Measurements from ENCODE around the gene FSTL4. TPM values are rescaled to one million over a fixed set of nuclear protein-coding genes. Genes with fewer than 3 reads are reported as not detected.

FSTL4 gene
- total and polyA plus RNA-seq, 2 of the 4 experiments (the other 2 are of a cell fraction): 0.18 TPM; not detected in 1

GRCh38 chr5:133472829-133473228, 139.5 kb downstream of the FSTL4 start:
- no TSS peak for BruUV-seq (replicated peaks)
- intact Hi-C loops (cut with micrococcal nuclease) (no loop called here), dilution Hi-C loops (cut with HindIII; ENCODE audit: low sequenced_read_pairs, unreplicated experiment) (no loop called here), in situ Hi-C loops (cut with MboI; ENCODE audit: low sequenced_read_pairs) (no loop called here)
- Histone ChIP-seq H3K9me3 (ENCODE audit: control insufficient read depth, insufficient read depth, low read length) (no peaks in the 10 kb centered on the region), H3K56ac (ENCODE audit: extremely low read depth, insufficient read depth, low read length) (no peak overlapping the region), H3K4me3 (ENCODE audit: insufficient read depth, low read depth, low read length) (no peak overlapping the region), H3K79me1 (ENCODE audit: low read depth in 1 of 2, low read length in 2 of 2) (no peaks in the 10 kb centered on the region), H2BK20ac (ENCODE audit: low read depth, low read length) (no peak overlapping the region), H3K18ac (ENCODE audit: low read depth, low read length) (no peak overlapping the region), H3K9me1 (ENCODE audit: insufficient read depth, low read length) (no peaks in the 10 kb centered on the region), H4K20me1 (ENCODE audit: insufficient read depth, low read length) (no peaks in the 10 kb centered on the region), H4K5ac (ENCODE audit: low read depth, low read length) (no peak overlapping the region), H3K27ac (ENCODE audit: insufficient read depth, low read length) (no peak overlapping the region), H3K9ac (ENCODE audit: low read depth, low read length) (no peak overlapping the region), H3K4me1 (ENCODE audit: control insufficient read depth, insufficient read depth, low read length) (no peaks in the 10 kb centered on the region), H3K36me3 (ENCODE audit: control insufficient read depth, insufficient read depth, low read length) (no peaks in the 10 kb centered on the region), H2BK120ac (ENCODE audit: low read depth, low read length) (no peak overlapping the region), H4K91ac (ENCODE audit: insufficient read depth, low read depth, low read length) (no peak overlapping the region), H2BK15ac (ENCODE audit: low read depth, low read length) (no peak overlapping the region), H3K4ac (ENCODE audit: low read depth, low read length) (no peak overlapping the region), H2AFZ (replicated peaks; ENCODE audit: low read length, poor library complexity) (no peak overlapping the region), H3K4me2 (ENCODE audit: low read depth, low read length) (no peak overlapping the region), H3K14ac (replicated peaks; ENCODE audit: low read depth, low read length) (no peak overlapping the region), H2AK9ac (replicated peaks; ENCODE audit: low read depth, low read length, poor library complexity) (no peak overlapping the region), H3K23ac (ENCODE audit: low read depth, low read length) (no peak overlapping the region), H2AK5ac (ENCODE audit: low read depth, low read length) (no peak overlapping the region), H2BK5ac (ENCODE audit: low read depth, low read length, poor library complexity, severe bottlenecking) (no peak overlapping the region), H4K8ac (ENCODE audit: low read depth in 2 of 2, low read length in 2 of 2) (no peak overlapping the region), H3K27me3 (ENCODE audit: control insufficient read depth, insufficient read depth, low read length) (peaks cover 7% of the 10 kb centered on the region)
- ChIA-PET CTCF (no interaction called here), POLR2A (ENCODE audit: unreplicated experiment) (no interaction called here)
- ATAC-seq (ENCODE audit: low read depth) (no peak), DNase-seq (no peak)
- TF ChIP-seq CTCF (conservative IDR thresholded peaks at IDR 0.05; ENCODE audit: low read depth, low read length): no peak
- TF ChIP-seq SMC3 (IDR thresholded peaks at IDR 0.05; ENCODE audit: low read depth, low read length): no peak
- no peak for TF ChIP-seq ELK1 (IDR thresholded peaks at IDR 0.05; ENCODE audit: borderline replicate concordance, low read depth, low read length)
- no peak for TF ChIP-seq CHD1 (IDR thresholded peaks at IDR 0.05; ENCODE audit: low read depth, low read length)
- TF ChIP-seq RFX5 (IDR thresholded peaks at IDR 0.05; ENCODE audit: low read depth, low read length): no peak
- no peak for TF ChIP-seq CEBPB (IDR thresholded peaks at IDR 0.05; ENCODE audit: low read depth, low read length)
- TF ChIP-seq POLR2A (IDR thresholded peaks at IDR 0.05; ENCODE audit: low read depth, low read length): no peak
- TF ChIP-seq FOS (IDR thresholded peaks at IDR 0.05; ENCODE audit: low read depth, low read length): no peak
- TF ChIP-seq MAZ (IDR thresholded peaks at IDR 0.05; ENCODE audit: borderline replicate concordance, low read depth, low read length): no peak
- no peak for TF ChIP-seq RCOR1 (IDR thresholded peaks at IDR 0.05; ENCODE audit: insufficient replicate concordance, low read length)
- TF ChIP-seq RAD21 (IDR thresholded peaks at IDR 0.05; ENCODE audit: low read length): no peak
- TF ChIP-seq USF2 (IDR thresholded peaks at IDR 0.05; ENCODE audit: low read depth, low read length): no peak
- TF ChIP-seq MAFK (IDR thresholded peaks at IDR 0.05; ENCODE audit: low read depth, low read length): no peak
- no peak for TF ChIP-seq NFE2L2 (IDR thresholded peaks at IDR 0.05; ENCODE audit: low read depth, low read length)
- TF ChIP-seq BHLHE40 (IDR thresholded peaks at IDR 0.05; ENCODE audit: low read depth, low read length): no peak
- no peak for TF ChIP-seq MXI1 (IDR thresholded peaks at IDR 0.05; ENCODE audit: borderline replicate concordance, low read depth, low read length)
- WGBS, 2 experiments (ENCODE audit: extremely low coverage in 2 of 2, insufficient read length in 1 of 2): no CpG with 5 or more reads among the region's 1 CpG

Measured in IMR-90 (cell line).